HEK293T (cell line): ENCODE results near the gene LRRC8C.

Experiments used
- CTCF ChIA-PET: fragments of 350-600 bp; formaldehyde crosslinking; extraction: SDS; loops from one replicate; lab custom pipeline; 2021; ENCODE audit warnings: antibody characterized with exemption, inconsistent platforms; lab: Yijun Ruan, JAX
- POLR2A ChIA-PET: fragments of 350-600 bp; formaldehyde crosslinking; extraction: SDS; loops from one replicate; lab custom pipeline; 2020; ENCODE audit warnings: antibody characterized with exemption, inconsistent platforms; lab: Yijun Ruan, JAX
- DNase-seq: peaks from one replicate; pipeline ENCODE4 v3.0.0; 2012; ENCODE audit warnings: mixed read lengths; ENCODE audit errors: extremely low spot score
- ARNT ChIP-seq: fragments of 450-650 bp; IDR thresholded peaks from 2 replicates; pipeline ENCODE4 v1.6.1; 2017; ENCODE audit warnings: mild to moderate bottlenecking
- BHLHE40 ChIP-seq: fragments of 450-650 bp; IDR thresholded peaks from 2 replicates; pipeline ENCODE4 v1.6.1; 2016; ENCODE audit warnings: mild to moderate bottlenecking, moderate library complexity, borderline replicate concordance
- CTBP1 ChIP-seq: fragments of 450-650 bp; IDR thresholded peaks from 2 replicates; pipeline ENCODE4 v1.6.1; 2016; ENCODE audit warnings: borderline replicate concordance
- ELF4 ChIP-seq: fragments of 450-650 bp; IDR thresholded peaks from 2 replicates; pipeline ENCODE4 v1.6.1; 2017; ENCODE audit warnings: antibody characterized with exemption
- FOXA1 ChIP-seq: fragments of 450-650 bp; IDR thresholded peaks from 2 replicates; pipeline ENCODE4 v1.6.1; 2016; ENCODE audit warnings: mild to moderate bottlenecking
- FOXK2 ChIP-seq: fragments of 450-650 bp; IDR thresholded peaks from 2 replicates; pipeline ENCODE4 v1.6.1; 2016; ENCODE audit warnings: mild to moderate bottlenecking
- FOXM1 ChIP-seq: fragments of 450-650 bp; IDR thresholded peaks from 2 replicates; pipeline ENCODE4 v1.6.1; 2017; ENCODE audit warnings: mild to moderate bottlenecking, borderline replicate concordance
- HDGF ChIP-seq: fragments of 450-650 bp; IDR thresholded peaks from 2 replicates; pipeline ENCODE4 v1.6.1; 2017; ENCODE audit warnings: antibody characterized with exemption, borderline replicate concordance
- L3MBTL2 ChIP-seq: fragments of 450-650 bp; conservative IDR thresholded peaks from 2 replicates; pipeline ENCODE4 v1.6.1; 2016; ENCODE audit warnings: mild to moderate bottlenecking
- LEF1 ChIP-seq: fragments of 450-650 bp; IDR thresholded peaks from 2 replicates; pipeline ENCODE4 v1.6.1; 2017; ENCODE audit warnings: mild to moderate bottlenecking, borderline replicate concordance
- NFRKB ChIP-seq: fragments of 450-650 bp; IDR thresholded peaks from 2 replicates; pipeline ENCODE4 v1.6.1; 2016; ENCODE audit warnings: mild to moderate bottlenecking, moderate library complexity
- SP1 ChIP-seq: fragments of 450-650 bp; IDR thresholded peaks from 2 replicates; pipeline ENCODE4 v1.6.1; 2017
- SUZ12 ChIP-seq: fragments of 450-650 bp; IDR thresholded peaks from 2 replicates; pipeline ENCODE4 v1.6.1; 2016; ENCODE audit warnings: mild to moderate bottlenecking
- TARDBP ChIP-seq: fragments of 450-650 bp; IDR thresholded peaks from 2 replicates; pipeline ENCODE4 v1.6.1; 2016
- ZNF384 ChIP-seq: fragments of 450-650 bp; IDR thresholded peaks from 2 replicates; pipeline ENCODE4 v1.6.1; 2016
- TF ChIP-seq, protein P1 (sequence below): fragments of 450-650 bp; IDR thresholded peaks from 2 replicates; pipeline ENCODE4 v1.6.1; 2016

The LRRC8C gene

DNA sequence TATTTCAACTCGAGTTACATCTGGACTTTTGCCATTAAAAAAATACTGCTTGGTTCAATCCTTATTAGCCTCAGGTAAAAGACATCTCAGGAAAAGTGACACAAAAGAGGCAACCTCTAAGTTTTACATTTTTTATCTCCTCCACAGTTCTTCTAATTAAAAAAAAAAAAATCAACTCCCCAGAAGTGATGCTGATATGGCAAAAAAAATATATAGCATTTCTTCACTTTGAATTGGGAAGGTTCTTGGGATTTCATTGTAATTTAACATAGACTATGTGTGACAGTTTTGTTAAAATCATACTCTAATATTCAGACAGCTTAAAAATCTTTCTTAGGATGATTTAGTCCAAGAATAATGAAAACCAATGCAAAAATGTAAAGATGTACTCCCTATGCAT is 87.9 kb downstream of the LRRC8C start:
- TF ChIP-seq LEF1 (no peak), FOXM1 (no peak), L3MBTL2 (no peak), ELF4 (no peak), BHLHE40 (no peak), ARNT (no peak), TARDBP (no peak), HDGF (no peak), ZNF384 (no peak), NFRKB (no peak), SUZ12 (no peak), SP1 (no peak), FOXA1 (no peak), CTBP1 (no peak), FOXK2 (no peak)
- TF ChIP-seq, protein P1, sequence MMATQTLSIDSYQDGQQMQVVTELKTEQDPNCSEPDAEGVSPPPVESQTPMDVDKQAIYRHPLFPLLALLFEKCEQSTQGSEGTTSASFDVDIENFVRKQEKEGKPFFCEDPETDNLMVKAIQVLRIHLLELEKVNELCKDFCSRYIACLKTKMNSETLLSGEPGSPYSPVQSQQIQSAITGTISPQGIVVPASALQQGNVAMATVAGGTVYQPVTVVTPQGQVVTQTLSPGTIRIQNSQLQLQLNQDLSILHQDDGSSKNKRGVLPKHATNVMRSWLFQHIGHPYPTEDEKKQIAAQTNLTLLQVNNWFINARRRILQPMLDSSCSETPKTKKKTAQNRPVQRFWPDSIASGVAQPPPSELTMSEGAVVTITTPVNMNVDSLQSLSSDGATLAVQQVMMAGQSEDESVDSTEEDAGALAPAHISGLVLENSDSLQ = no peak
- no peak for DNase-seq
- ChIA-PET POLR2A (no interaction called here), CTCF (interaction anchor here (2.9 kb wide), 1 partner anchor 42 kb away, joined by 10 read pairs; no protein-coding TSS in a partner anchor)

DNA sequence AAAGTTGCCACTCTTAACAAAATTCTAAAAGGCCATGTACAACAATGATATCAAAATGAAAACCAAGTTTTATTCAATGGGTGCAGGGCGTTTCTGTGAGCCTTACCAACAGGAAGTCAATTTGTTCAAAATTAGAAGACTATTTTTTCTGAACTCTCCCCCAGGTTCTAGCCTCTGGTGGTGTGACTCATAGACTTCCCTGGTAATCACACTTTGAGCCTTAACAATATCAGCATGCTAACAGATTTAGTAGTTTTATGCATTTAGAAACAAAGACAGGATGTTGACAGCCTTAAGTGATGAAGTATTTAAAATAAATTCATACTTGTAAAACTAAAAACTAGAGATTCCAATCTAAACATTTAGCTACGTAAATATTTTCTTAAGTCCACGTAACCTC is 88.4 kb downstream of the LRRC8C start:
- ChIA-PET CTCF (no interaction called here), POLR2A (no interaction called here)

DNA sequence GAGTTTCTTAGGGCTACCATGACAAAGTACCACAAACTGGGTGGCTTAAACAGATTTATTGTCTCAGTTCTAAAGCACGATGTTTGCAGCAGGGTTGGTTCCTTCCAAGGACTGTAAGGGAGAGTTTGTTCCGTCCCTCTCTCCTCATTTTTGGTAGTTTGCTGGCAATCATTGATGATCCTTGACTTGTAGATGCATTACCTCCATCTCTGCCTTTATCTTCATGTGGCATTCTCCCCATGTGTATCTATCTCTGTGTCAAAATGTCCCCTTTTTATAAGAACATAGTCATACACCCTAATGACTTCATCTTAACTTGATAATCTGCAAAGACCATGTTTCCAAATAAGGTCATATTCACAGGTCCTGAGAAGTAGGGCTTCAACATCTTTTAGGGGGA is 90.2 kb downstream of the LRRC8C start:
- ChIA-PET CTCF (no interaction called here), POLR2A (no interaction called here)
- DNase-seq = no peak
- no peak for TF ChIP-seq FOXA1
- TF ChIP-seq ZNF384 = no peak
- no peak for TF ChIP-seq HDGF
- no peak for TF ChIP-seq L3MBTL2
- TF ChIP-seq, protein P1 = no peak
- TF ChIP-seq SP1 = no peak
- no peak for TF ChIP-seq FOXM1
- TF ChIP-seq TARDBP = no peak
- no peak for TF ChIP-seq FOXK2
- no peak for TF ChIP-seq ARNT
- TF ChIP-seq NFRKB = no peak
- TF ChIP-seq ELF4 = no peak
- TF ChIP-seq SUZ12 = no peak
- no peak for TF ChIP-seq CTBP1

More for the DNA sequence above, 88.4 kb downstream of the LRRC8C start:
- TF ChIP-seq, protein P1 = peak; percentile 13; the same call in 1 of the 2 replicates
- no peak for TF ChIP-seq HDGF
- DNase-seq = no peak

DNA sequence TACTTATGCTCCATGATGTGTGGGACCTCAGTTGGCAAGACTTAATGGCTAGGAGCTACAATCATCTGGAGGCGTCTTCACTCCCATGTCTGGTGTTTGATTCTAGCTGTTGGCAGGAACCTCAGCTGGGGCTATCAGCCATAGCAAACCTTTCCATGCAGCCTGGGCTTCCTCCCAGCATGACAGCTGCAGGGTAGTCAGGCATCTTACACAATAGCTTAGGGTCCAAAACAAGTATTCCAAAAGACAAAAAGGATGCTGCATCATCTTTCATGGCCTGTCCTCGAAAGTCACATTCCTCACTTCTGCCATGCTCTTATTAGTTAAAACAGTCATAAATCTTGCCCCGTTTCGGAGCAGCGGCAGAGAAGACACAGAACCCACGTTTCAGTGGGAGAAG is 90.9 kb downstream of the LRRC8C start:
- DNase-seq = no peak
- ChIA-PET CTCF (no interaction called here), POLR2A (no interaction called here)
- no peak for TF ChIP-seq L3MBTL2
- TF ChIP-seq SUZ12 = no peak

DNA sequence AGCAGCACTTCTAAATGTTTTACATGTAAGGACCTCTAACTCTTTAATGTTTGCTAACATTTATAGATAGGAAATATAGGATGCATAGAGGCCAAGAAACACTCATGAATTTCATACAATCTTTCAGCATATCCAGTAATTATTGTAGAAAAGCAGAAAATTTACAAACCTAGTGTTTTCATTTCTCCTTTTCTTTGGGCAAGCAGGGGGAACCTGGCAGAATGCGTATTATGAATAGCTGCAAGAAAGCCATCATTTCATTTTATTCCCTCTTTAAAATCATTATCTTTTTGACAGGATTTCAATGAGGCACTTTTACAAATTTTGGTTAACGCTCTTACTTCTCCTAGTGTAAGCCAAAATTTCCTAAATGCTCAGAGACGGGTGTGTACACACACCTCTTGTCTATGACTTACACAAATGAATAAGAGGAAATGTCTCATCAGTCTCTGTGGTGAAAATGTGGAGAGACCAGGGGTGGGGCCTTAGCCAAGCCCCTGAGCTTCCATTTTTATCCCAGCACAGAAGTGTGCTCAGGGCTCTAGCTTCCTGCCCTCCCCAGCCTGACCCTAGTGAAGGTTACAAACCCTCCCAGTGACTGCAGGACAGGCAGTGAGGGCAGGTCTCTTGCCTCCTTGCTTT is 91.6 kb downstream of the LRRC8C start:
- POLR2A ChIA-PET = no interaction called here
- TF ChIP-seq ZNF384 = no peak
- TF ChIP-seq TARDBP = no peak
- TF ChIP-seq HDGF = no peak
- no peak for TF ChIP-seq SUZ12
- no peak for TF ChIP-seq LEF1
- no peak for TF ChIP-seq FOXM1
- TF ChIP-seq, protein P1 = no peak
- no peak for TF ChIP-seq ELF4
- TF ChIP-seq FOXA1 = no peak
- TF ChIP-seq L3MBTL2 = no peak
- no peak for TF ChIP-seq CTBP1
- TF ChIP-seq NFRKB = no peak
- no peak for TF ChIP-seq ARNT
- no peak for TF ChIP-seq BHLHE40
- no peak for TF ChIP-seq SP1
- TF ChIP-seq FOXK2 = no peak
- CTCF ChIA-PET = interaction anchor here (1.1 kb wide), 1 partner anchor 38 kb away, joined by 3 read pairs; no protein-coding TSS in a partner anchor
- DNase-seq = no peak

DNA sequence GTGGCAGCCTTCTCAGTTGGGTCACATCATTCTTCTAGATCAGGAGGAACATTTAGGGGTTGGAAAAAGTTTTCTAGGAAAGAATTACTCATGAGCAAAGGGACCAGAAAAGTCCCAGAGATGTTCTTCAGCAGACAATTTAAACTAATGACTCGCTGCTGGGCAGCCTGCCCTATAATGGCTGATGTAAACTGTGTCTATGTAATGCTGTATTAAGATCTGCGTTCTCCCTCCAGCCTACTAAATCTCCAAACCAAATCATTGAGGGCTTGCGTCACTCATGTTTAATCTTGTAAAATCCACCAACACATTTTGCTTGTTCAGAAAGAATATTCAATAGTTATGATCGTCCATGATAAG is 92.1 kb downstream of the LRRC8C start:
- ChIA-PET CTCF (interaction anchor here (1.1 kb wide), 1 partner anchor 38 kb away, joined by 3 read pairs; no protein-coding TSS in a partner anchor), POLR2A (no interaction called here)
- no peak for DNase-seq
- TF ChIP-seq BHLHE40 (no peak), TARDBP (no peak), FOXK2 (no peak), FOXM1 (no peak), SP1 (no peak), HDGF (no peak), ZNF384 (no peak), ELF4 (no peak), ARNT (no peak)
- TF ChIP-seq, protein P1 = no peak
